ENCODE data around the gene SLC19A2.

The SLC19A2 gene

DNA sequence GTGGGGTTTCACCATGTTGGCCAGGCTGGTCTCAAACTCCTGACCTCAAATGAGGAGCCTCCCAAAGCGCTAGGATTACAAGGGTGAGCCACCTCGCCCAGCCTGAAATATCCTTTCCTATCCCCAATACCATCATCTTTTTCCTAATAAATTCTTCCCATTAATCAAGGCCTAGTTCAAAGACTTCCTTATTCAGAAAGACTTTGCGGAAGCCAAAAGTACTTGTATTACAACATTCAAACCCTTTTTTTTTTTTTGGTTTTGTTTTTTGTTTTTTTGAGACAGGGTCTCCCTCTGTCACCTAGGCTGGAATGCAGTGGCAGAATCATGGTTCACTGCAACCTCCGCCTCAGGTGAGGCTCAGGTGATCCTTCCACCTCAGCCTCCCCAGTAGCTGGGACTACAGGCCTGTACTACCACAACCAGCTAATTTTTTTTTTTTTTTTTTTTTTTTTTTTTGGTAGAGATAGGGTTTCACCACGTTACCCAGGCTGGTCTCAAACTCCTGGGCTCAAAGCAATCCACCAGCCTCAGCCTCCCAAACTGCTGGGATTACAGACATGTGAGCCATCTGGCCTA is 7.6 kb downstream of the SLC19A2 start:
- TF ChIP-seq, protein P1, sequence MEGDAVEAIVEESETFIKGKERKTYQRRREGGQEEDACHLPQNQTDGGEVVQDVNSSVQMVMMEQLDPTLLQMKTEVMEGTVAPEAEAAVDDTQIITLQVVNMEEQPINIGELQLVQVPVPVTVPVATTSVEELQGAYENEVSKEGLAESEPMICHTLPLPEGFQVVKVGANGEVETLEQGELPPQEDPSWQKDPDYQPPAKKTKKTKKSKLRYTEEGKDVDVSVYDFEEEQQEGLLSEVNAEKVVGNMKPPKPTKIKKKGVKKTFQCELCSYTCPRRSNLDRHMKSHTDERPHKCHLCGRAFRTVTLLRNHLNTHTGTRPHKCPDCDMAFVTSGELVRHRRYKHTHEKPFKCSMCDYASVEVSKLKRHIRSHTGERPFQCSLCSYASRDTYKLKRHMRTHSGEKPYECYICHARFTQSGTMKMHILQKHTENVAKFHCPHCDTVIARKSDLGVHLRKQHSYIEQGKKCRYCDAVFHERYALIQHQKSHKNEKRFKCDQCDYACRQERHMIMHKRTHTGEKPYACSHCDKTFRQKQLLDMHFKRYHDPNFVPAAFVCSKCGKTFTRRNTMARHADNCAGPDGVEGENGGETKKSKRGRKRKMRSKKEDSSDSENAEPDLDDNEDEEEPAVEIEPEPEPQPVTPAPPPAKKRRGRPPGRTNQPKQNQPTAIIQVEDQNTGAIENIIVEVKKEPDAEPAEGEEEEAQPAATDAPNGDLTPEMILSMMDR (IDR thresholded peaks at IDR 0.05) = no peak
- intact Hi-C loops (cut with DNase I; ENCODE audit: low total_unique reads) = no loop called here

DNA sequence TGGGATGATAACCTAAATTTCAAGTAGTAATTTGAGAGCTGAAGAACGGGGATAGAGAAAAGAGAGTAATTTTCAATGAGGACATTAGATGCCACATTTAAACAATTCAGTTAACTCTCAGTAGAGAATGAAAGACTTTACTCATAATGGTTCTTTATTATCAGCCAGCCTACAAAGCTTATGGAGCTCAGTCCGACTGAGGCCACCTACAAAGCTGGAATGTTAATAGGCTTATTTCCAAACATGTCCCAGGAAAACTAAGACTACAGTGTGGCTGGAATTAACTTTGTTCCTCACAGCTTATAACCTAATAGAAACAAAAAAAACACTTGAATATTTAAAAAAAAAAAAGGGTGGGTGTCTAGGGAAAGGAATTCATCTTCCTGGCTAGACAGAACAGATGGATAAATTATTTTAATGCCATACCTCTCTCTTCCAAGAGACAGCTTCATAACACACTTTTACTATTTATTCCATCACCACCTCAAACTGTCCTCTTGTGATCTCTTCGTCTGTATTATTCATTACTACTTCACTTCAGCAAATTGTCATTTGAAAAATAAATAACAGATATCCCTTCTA is 9.8 kb downstream of the SLC19A2 start:
- Histone ChIP-seq H3K27me3 (no peaks in the 10 kb centered on the region), H3K27ac (no peak overlapping the region), H3K4me3 (no peak overlapping the region), H3K36me3 (peaks cover 11 to 22% (median 20%) of the 10 kb centered on the region in 3 donors), H3K9me3 (no peaks in the 10 kb centered on the region), H3K4me1 (peaks cover 0 to 6% (median 0%) of the 10 kb centered on the region in 4 donors)
- TF ChIP-seq, protein P1 (IDR thresholded peaks at IDR 0.05) = no peak
- DNase-seq = no peak
- intact Hi-C loops (cut with DNase I; ENCODE audit: low total_unique reads) = no loop called here

More for the DNA sequence above, 7.6 kb downstream of the SLC19A2 start:
- no peaks in the 10 kb centered on the region for H3K9me3 ChIP-seq
- peaks cover 11 to 22% (median 20%) of the 10 kb centered on the region in 3 donors for H3K36me3 ChIP-seq
- H3K4me1 ChIP-seq = peaks cover 0 to 12% (median 2%) of the 10 kb centered on the region in 4 donors
- DNase-seq = no peak
- H3K27me3 ChIP-seq = no peaks in the 10 kb centered on the region
- no peak overlapping the region for H3K4me3 ChIP-seq
- H3K27ac ChIP-seq = no peak overlapping the region

DNA sequence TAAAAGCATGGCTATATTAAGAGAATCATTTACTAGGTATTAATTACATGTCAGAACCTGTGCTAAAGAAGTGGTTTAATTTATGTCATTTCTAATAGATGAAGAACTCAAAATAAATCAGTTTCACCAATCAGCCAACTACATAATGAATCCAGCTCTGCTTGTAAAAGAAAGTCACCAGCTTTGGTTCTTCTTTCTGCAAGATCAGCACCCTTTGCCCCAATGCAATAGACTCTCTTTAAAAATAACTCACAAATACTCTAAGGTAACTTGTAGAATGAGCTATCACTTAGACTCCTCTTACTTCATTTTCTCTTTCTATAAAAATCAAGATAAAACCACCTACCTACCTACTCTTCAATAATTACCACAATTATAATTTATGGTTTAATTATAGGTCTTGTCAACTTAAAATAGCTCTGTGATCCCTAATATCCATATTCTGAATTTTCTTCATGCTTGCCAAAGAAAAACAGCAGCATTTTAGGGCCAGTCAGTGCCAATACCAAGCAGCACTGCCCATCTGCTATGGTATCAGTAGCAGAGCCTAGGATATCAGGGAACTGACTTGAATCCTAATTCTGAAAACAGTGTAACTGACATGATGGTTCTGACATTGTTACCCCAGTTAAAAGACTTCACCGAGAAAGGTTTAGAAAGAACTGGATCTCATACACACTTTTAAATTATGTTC is 11.3 kb downstream of the SLC19A2 start:
- Histone ChIP-seq H3K4me3 (no peak overlapping the region), H3K36me3 (peaks cover 11 to 24% (median 22%) of the 10 kb centered on the region in 3 donors), H3K27ac (no peak overlapping the region), H3K9me3 (no peaks in the 10 kb centered on the region), H3K4me1 (no peaks in the 10 kb centered on the region), H3K27me3 (no peaks in the 10 kb centered on the region)
- intact Hi-C loops (cut with DNase I; ENCODE audit: low total_unique reads) = no loop called here
- TF ChIP-seq, protein P1 (IDR thresholded peaks at IDR 0.05) = no peak
- DNase-seq = no peak

DNA sequence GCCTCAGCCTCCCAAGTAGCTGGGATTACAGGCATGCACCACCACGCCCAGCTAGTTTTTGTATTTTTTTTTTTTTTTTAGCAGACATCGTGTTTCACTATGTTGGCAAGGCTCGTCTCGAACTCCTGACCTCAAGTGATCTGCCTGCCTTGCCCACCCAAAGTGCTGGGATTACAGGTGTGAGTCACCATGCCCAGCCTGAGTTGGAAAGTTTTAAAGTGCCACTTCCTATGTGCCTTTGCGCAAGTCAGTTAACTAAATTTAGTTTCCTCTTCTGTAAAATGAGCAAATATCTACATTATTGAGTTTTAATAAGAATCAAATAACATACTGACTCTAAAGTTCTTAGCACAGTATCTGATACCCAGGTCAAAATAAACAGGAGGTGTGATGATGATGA is 12.4 kb downstream of the SLC19A2 start:
- intact Hi-C loops (cut with DNase I; ENCODE audit: low total_unique reads) = no loop called here
- H3K9me3 ChIP-seq = no peaks in the 10 kb centered on the region
- H3K27me3 ChIP-seq = no peaks in the 10 kb centered on the region
- TF ChIP-seq, protein P1 (IDR thresholded peaks at IDR 0.05) = no peak
- H3K4me3 ChIP-seq = no peak overlapping the region
- DNase-seq = no peak
- no peaks in the 10 kb centered on the region for H3K4me1 ChIP-seq
- H3K36me3 ChIP-seq = peaks cover 11 to 26% (median 22%) of the 10 kb centered on the region in 3 donors
- no peak overlapping the region for H3K27ac ChIP-seq

DNA sequence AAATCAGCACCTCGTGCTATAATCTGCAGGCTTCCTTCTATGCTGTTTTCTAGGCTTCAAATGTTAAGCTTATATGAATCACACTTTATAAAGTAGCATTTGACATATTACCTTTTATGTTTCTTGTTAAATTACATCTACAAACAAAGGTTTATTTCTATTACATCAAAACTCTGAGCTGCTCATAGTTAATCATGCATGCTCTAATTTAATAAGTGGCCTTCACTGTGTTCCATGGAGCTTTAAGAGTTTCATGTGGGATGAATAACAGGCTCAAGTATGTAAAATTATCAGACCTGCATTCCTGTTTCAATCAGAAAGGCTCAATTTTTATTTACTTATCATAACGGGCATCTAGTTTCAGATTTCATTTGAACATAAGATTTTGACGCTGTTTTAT is 13.0 kb downstream of the SLC19A2 start:
- DNase-seq = no peak
- H3K4me1 ChIP-seq = no peaks in the 10 kb centered on the region
- H3K36me3 ChIP-seq = peaks cover 15 to 32% (median 26%) of the 10 kb centered on the region in 3 donors
- no peaks in the 10 kb centered on the region for H3K9me3 ChIP-seq
- TF ChIP-seq, protein P1 (IDR thresholded peaks at IDR 0.05) = no peak
- no peak overlapping the region for H3K4me3 ChIP-seq
- no peak overlapping the region for H3K27ac ChIP-seq
- no peaks in the 10 kb centered on the region for H3K27me3 ChIP-seq
- intact Hi-C loops (cut with DNase I; ENCODE audit: low total_unique reads) = no loop called here
